ENCODE measurements around the gene ZCCHC4. TPM values are rescaled to one million over a fixed set of nuclear protein-coding genes. Genes with fewer than 3 reads are reported as not detected.

The ZCCHC4 gene
- total RNA-seq, 3 donors from 2014 or later: 10.7 to 32.1 (median 18.7) TPM

GRCh38 chr4:25330905-25331808, 18.6 kb downstream of the ZCCHC4 start:
- no peak for DNase-seq (ENCODE audit: low spot score in 2 of 2)
- no peak overlapping the region for H3K4me3 ChIP-seq
- TF ChIP-seq POLR2A (IDR thresholded peaks at IDR 0.05) (no peak), POLR2AphosphoS5 (IDR thresholded peaks at IDR 0.05) (no peak), CTCF (IDR thresholded peaks at IDR 0.05) (no peak)
- H3K27me3 ChIP-seq: no peaks in the 10 kb centered on the region
- no peaks in the 10 kb centered on the region for H3K9me3 ChIP-seq
- H3K36me3 ChIP-seq: no peaks in the 10 kb centered on the region
- intact Hi-C loops (cut with DNase I; ENCODE audit: low total_unique reads): no loop called here
- H3K4me1 ChIP-seq: no peaks in the 10 kb centered on the region
- H3K27ac ChIP-seq: no peak overlapping the region

GRCh38 chr4:25343671-25344070, 31.1 kb downstream of the ZCCHC4 start:
- no peak for TF ChIP-seq POLR2AphosphoS5 (IDR thresholded peaks at IDR 0.05)
- TF ChIP-seq CTCF (IDR thresholded peaks at IDR 0.05): no peak
- TF ChIP-seq POLR2A (IDR thresholded peaks at IDR 0.05): no peak
- no peak for DNase-seq (ENCODE audit: low spot score in 2 of 2)
- H3K27ac ChIP-seq: no peak overlapping the region
- H3K9me3 ChIP-seq: no peaks in the 10 kb centered on the region
- intact Hi-C loops (cut with DNase I; ENCODE audit: low total_unique reads): no loop called here
- H3K4me3 ChIP-seq: no peak overlapping the region
- no peaks in the 10 kb centered on the region for H3K4me1 ChIP-seq
- no peaks in the 10 kb centered on the region for H3K36me3 ChIP-seq
- no peaks in the 10 kb centered on the region for H3K27me3 ChIP-seq

- TF ChIP-seq POLR2A (IDR thresholded peaks at IDR 0.05) (no peak), CTCF (IDR thresholded peaks at IDR 0.05) (no peak), POLR2AphosphoS5 (IDR thresholded peaks at IDR 0.05) (no peak)
- Histone ChIP-seq H3K36me3 (no peaks in the 10 kb centered on the region), H3K27me3 (no peaks in the 10 kb centered on the region), H3K4me1 (no peaks in the 10 kb centered on the region), H3K27ac (no peak overlapping the region), H3K9me3 (no peaks in the 10 kb centered on the region), H3K4me3 (no peak overlapping the region)
- no peak for DNase-seq (ENCODE audit: low spot score in 2 of 2)
- intact Hi-C loops (cut with DNase I; ENCODE audit: low total_unique reads): no loop called here
Measured at GRCh38 chr4:25345744-25346143, 33.2 kb downstream of the ZCCHC4 start.

- TF ChIP-seq POLR2AphosphoS5 (IDR thresholded peaks at IDR 0.05) (no peak), POLR2A (IDR thresholded peaks at IDR 0.05) (no peak), CTCF (IDR thresholded peaks at IDR 0.05) (no peak)
- no peak overlapping the region for H3K27ac ChIP-seq
- no peak overlapping the region for H3K4me3 ChIP-seq
- no peaks in the 10 kb centered on the region for H3K27me3 ChIP-seq
- H3K36me3 ChIP-seq: no peaks in the 10 kb centered on the region
- H3K4me1 ChIP-seq: no peaks in the 10 kb centered on the region
- DNase-seq (ENCODE audit: low spot score in 2 of 2): no peak
- intact Hi-C loops (cut with DNase I; ENCODE audit: low total_unique reads): no loop called here
- no peaks in the 10 kb centered on the region for H3K9me3 ChIP-seq
Measured at GRCh38 chr4:25346913-25347312, 34.3 kb downstream of the ZCCHC4 start.

GRCh38 chr4:25347473-25347872, 34.9 kb downstream of the ZCCHC4 start:
- TF ChIP-seq CTCF (IDR thresholded peaks at IDR 0.05) (no peak), POLR2AphosphoS5 (IDR thresholded peaks at IDR 0.05) (no peak), POLR2A (IDR thresholded peaks at IDR 0.05) (no peak)
- Histone ChIP-seq H3K27ac (no peak overlapping the region), H3K4me3 (no peak overlapping the region), H3K36me3 (no peaks in the 10 kb centered on the region), H3K9me3 (no peaks in the 10 kb centered on the region), H3K27me3 (no peaks in the 10 kb centered on the region), H3K4me1 (no peaks in the 10 kb centered on the region)
- intact Hi-C loops (cut with DNase I; ENCODE audit: low total_unique reads): no loop called here
- DNase-seq (ENCODE audit: low spot score in 2 of 2): no peak
